ENCODE results near the gene TP53I13.
A peak's percentile ranks its signal among the peaks of the same experiment; 100 is the strongest.

Gene TP53I13

GRCh38 chr17:29565643-29566472, 2.6 kb upstream of the TP53I13 start:
- Mint-ChIP-seq H3K27ac (no peak overlapping the region), H3K9me3 (no peaks in the 10 kb centered on the region), H3K27me3 (ENCODE audit: low read depth, poor library complexity) (peaks cover 78% of the 10 kb centered on the region), H3K4me3 (peak overlapping the region; percentile 69), H3K36me3 (ENCODE audit: low read depth) (peaks cover 4% of the 10 kb centered on the region), H3K4me1 (peaks cover 34% of the 10 kb centered on the region)
- DNase-seq: peak; percentile 47
- TF ChIP-seq CTCF (IDR thresholded peaks at IDR 0.05): peak; percentile 12

GRCh38 chr17:29566473-29567303, 1.8 kb upstream of the TP53I13 start, which contains the start of gene ABHD15:
Gene ABHD15 (minus strand): TSS chr17:29567037. CDS start chr17:29566966, 71 bp downstream.
- peak within 1 kb of the TSS; percentile 90 for H3K4me3 Mint-ChIP-seq
- peaks cover 37% of the 10 kb centered on the region for H3K4me1 Mint-ChIP-seq
- H3K27ac Mint-ChIP-seq: no peak within 1 kb of the TSS

GRCh38 chr17:29567304-29567553, 1.3 kb upstream of the TP53I13 start:
- H3K4me1 Mint-ChIP-seq: peaks cover 31% of the 10 kb centered on the region
- no peak for TF ChIP-seq CTCF (IDR thresholded peaks at IDR 0.05)
- H3K36me3 Mint-ChIP-seq (ENCODE audit: low read depth): peaks cover 7% of the 10 kb centered on the region
- no peaks in the 10 kb centered on the region for H3K9me3 Mint-ChIP-seq
- peaks cover 68% of the 10 kb centered on the region for H3K27me3 Mint-ChIP-seq (ENCODE audit: low read depth, poor library complexity)
- H3K27ac Mint-ChIP-seq: no peak overlapping the region
- peak overlapping the region; percentile 72 for H3K4me3 Mint-ChIP-seq
- no peak for DNase-seq

More at GRCh38 chr17:29566473-29567303, 1.8 kb upstream of the TP53I13 start, which contains the start of gene ABHD15:
- no peak for TF ChIP-seq CTCF (IDR thresholded peaks at IDR 0.05)
- peaks cover 7% of the 10 kb centered on the region for H3K36me3 Mint-ChIP-seq (ENCODE audit: low read depth)
- no peaks in the 10 kb centered on the region for H3K9me3 Mint-ChIP-seq
- H3K27me3 Mint-ChIP-seq (ENCODE audit: low read depth, poor library complexity): peaks cover 73% of the 10 kb centered on the region
- DNase-seq: peak; percentile 72

GRCh38 chr17:29567554-29568330, 759 bp upstream of the TP53I13 start:
- Mint-ChIP-seq H3K4me3 (peak overlapping the region; percentile 90), H3K9me3 (no peaks in the 10 kb centered on the region), H3K27ac (no peak overlapping the region), H3K27me3 (ENCODE audit: low read depth, poor library complexity) (peaks cover 63% of the 10 kb centered on the region), H3K4me1 (peaks cover 27% of the 10 kb centered on the region), H3K36me3 (ENCODE audit: low read depth) (peaks cover 7% of the 10 kb centered on the region)
- peak; percentile 21 for TF ChIP-seq CTCF (IDR thresholded peaks at IDR 0.05)
- DNase-seq: peak; percentile 70

GRCh38 chr17:29569245-29569950, 897 bp downstream of the TP53I13 start:
- Mint-ChIP-seq H3K9me3 (no peaks in the 10 kb centered on the region), H3K36me3 (ENCODE audit: low read depth) (peaks cover 7% of the 10 kb centered on the region), H3K4me1 (peaks cover 31% of the 10 kb centered on the region), H3K27me3 (ENCODE audit: low read depth, poor library complexity) (peaks cover 46% of the 10 kb centered on the region), H3K4me3 (peak overlapping the region; percentile 93), H3K27ac (no peak overlapping the region)
- TF ChIP-seq CTCF (IDR thresholded peaks at IDR 0.05): no peak
- DNase-seq: peak; percentile 17
